GM10248 (cell line): Measurements from ENCODE around the gene PTPRZ1.

Experiments
- CTCF ChIA-PET: fragments of 300-600 bp; sonication (Branson Sonifier 250); formaldehyde crosslinking; extraction: SDS; loops from one replicate; lab custom pipeline; 2021; ENCODE audit warnings: antibody characterized with exemption; lab: Yijun Ruan, JAX
- POLR2A ChIA-PET: fragments of 350-650 bp; sonication (Branson Sonifier 250); formaldehyde crosslinking; extraction: SDS; loops from one replicate; lab custom pipeline; 2020; ENCODE audit warnings: antibody characterized with exemption; lab: Yijun Ruan, JAX
- DNase-seq: peaks from one replicate; pipeline ENCODE4 v3.0.0; 2012; ENCODE audit errors: extremely low spot score
- TF ChIP-seq, protein P1 (sequence below): IDR thresholded peaks from 2 replicates; pipeline ENCODE4 v1.5.1; 2012; ENCODE audit warnings: mild to moderate bottlenecking, low read depth; ENCODE audit errors: extremely low read depth, missing control alignments, control extremely low read depth

PTPRZ1 gene

DNA sequence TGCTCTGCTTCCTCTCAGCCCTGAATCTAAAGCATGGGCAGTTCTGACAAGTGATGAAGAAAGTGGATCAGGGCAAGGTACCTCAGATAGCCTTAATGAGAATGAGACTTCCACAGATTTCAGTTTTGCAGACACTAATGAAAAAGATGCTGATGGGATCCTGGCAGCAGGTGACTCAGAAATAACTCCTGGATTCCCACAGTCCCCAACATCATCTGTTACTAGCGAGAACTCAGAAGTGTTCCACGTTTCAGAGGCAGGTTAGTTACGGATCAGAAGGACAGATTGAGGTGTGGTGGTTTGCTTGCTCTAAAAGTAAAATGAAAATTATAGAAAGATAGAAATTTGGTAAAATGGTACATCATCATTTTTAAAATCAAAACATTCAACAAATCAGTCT lies 140.7 kb downstream of the PTPRZ1 start:
- TF ChIP-seq, protein P1, sequence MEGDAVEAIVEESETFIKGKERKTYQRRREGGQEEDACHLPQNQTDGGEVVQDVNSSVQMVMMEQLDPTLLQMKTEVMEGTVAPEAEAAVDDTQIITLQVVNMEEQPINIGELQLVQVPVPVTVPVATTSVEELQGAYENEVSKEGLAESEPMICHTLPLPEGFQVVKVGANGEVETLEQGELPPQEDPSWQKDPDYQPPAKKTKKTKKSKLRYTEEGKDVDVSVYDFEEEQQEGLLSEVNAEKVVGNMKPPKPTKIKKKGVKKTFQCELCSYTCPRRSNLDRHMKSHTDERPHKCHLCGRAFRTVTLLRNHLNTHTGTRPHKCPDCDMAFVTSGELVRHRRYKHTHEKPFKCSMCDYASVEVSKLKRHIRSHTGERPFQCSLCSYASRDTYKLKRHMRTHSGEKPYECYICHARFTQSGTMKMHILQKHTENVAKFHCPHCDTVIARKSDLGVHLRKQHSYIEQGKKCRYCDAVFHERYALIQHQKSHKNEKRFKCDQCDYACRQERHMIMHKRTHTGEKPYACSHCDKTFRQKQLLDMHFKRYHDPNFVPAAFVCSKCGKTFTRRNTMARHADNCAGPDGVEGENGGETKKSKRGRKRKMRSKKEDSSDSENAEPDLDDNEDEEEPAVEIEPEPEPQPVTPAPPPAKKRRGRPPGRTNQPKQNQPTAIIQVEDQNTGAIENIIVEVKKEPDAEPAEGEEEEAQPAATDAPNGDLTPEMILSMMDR = no peak
- DNase-seq = no peak
- ChIA-PET POLR2A (no interaction called here), CTCF (interaction anchor here (1.6 to 1.9 kb wide), 2 partner anchors 18 to 19 kb away, joined by 4 to 5 read pairs; no protein-coding TSS in a partner anchor)

DNA sequence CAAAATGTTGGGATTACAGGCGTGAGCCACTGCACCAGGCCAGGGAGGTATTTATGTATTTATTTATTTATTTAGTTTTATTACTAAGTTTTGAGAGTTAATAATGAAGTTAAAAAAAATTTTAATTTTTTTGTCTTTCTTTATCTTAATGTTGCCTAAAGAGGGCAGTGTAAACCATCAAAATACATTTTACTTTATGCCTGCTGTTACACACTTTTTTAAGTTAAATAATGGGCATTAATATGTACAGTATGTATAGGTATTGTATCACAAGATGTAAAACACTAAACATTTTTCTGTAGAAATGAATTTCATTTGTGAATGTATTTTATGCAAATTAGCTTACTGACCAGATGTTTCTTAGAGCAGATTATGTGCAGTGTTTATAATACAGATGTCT lies 141.7 kb downstream of the PTPRZ1 start:
- DNase-seq = no peak
- ChIA-PET POLR2A (no interaction called here), CTCF (interaction anchor here (1.6 to 1.9 kb wide), 2 partner anchors 19 to 20 kb away, joined by 4 to 5 read pairs; no protein-coding TSS in a partner anchor)
- TF ChIP-seq, protein P1 = no peak

DNA sequence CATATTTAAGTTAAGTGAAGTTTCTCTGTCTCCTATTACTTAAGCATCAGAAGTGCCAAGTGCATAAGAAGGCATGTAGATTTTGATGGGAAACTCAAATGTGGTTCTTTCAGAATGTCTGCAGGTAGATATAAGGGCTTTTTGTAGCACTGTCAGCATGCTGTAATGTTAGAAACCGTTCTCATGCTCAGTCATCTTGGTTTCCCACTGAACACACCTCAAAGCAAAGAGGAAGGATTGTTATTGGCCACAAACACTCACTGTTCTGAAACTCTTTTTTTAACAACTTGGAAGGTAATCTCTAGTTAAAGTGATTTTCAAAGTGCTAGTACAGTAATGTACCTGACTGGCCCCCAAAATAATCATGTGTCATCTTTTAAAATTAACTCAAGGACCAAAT lies 145.1 kb downstream of the PTPRZ1 start:
- DNase-seq = no peak
- TF ChIP-seq, protein P1 = no peak
- ChIA-PET CTCF (interaction anchor here (0.9 to 1.6 kb wide), 2 partner anchors 9 to 13 kb away, joined by 3 read pairs; no protein-coding TSS in a partner anchor), POLR2A (no interaction called here)

DNA sequence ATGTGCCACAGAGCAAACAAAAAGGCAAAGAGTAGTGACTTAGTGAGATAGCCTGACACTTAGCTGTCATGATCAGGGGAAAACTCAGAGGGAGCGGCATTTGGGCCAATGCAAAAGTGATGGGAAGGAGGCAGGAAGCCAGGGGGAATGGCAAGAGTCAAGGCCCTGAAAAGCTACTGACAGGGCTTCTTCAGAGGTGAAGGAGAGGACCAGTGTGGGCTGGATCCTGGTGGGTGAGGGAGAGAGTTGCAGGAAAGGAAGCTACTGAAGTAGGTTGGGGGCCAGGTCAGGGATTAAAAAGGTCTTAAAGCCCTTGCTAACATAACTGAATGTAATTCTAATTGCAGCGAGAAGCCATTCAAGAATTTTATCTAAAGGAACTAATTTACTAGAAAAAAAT lies 154.1 kb downstream of the PTPRZ1 start:
- ChIA-PET POLR2A (no interaction called here), CTCF (interaction anchor here (1.0 to 2.1 kb wide), 3 partner anchors 9 to 33 kb away, joined by 3 to 7 read pairs (median 4); no protein-coding TSS in a partner anchor)

DNA sequence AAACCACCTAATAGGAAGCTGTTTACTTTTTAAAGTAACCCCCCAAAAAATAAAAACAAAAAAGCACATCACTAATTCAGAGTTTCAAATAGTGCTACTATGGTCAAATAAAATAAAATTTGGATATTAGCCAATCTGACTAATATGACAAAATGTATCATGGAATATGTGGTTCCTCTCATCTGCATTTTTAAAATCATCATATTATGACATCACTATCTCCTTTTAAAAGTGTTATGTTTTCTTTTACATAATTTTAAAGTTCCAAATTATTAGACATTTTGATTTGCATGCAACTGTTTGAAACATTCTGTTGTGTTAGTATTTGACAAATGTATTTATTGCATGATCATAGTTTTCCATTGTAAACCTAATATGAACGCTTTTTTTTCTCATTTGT lies 160.7 kb downstream of the PTPRZ1 start:
- DNase-seq = no peak
- POLR2A ChIA-PET = no interaction called here
- TF ChIP-seq, protein P1 = no peak
- CTCF ChIA-PET = interaction anchor here (2.0 kb wide), 1 partner anchor 60 kb away, joined by 4 read pairs; no protein-coding TSS in a partner anchor

More for the DNA sequence above, 154.1 kb downstream of the PTPRZ1 start:
- no peak for DNase-seq
- TF ChIP-seq, protein P1 = no peak

DNA sequence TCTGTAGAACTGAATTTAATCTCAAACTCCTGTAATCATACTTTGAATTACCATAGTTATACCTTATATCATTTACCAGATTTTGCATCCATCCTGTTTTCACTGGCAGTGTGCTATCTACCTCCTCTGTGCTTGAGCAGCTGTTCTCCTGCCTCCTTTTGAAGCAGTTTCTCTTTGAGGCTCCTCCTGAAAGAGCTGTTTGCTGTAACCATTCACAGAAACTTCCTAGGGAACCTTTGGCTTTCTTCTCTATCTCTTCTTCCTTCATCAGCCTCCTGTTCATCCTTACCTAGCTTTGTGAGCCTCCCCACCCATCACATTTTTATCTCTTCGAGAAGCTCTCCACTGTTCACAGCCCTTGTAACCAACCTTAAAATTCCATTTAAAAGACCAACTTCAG lies 162.9 kb downstream of the PTPRZ1 start:
- ChIA-PET POLR2A (no interaction called here), CTCF (interaction anchor here (1.4 kb wide), 1 partner anchor 9 kb away, joined by 4 read pairs; no protein-coding TSS in a partner anchor)
- DNase-seq = no peak
- TF ChIP-seq, protein P1 = no peak
